Stimulated activated CD4-positive, alpha-beta T cell treated with anti-CD3 and anti-CD28 coated beads, Interleukin-1b, Interleukin-23, amount 100 ng/mL, for 4 hours (primary cell): Measurements from ENCODE around the gene MFF.
"Not testable (repeated sequence)": the region's sequence is repeated elsewhere in the genome, so short reads cannot be mapped to it uniquely, and the experiment has no call there.

ENCODE experiments used
- DNase-seq, 2 donors: peaks; one replicate each; pipeline ENCODE4 v3.0.0-alpha.2; 2020; ENCODE audit warnings: low read depth in 2 of 2

Gene MFF

DNA sequence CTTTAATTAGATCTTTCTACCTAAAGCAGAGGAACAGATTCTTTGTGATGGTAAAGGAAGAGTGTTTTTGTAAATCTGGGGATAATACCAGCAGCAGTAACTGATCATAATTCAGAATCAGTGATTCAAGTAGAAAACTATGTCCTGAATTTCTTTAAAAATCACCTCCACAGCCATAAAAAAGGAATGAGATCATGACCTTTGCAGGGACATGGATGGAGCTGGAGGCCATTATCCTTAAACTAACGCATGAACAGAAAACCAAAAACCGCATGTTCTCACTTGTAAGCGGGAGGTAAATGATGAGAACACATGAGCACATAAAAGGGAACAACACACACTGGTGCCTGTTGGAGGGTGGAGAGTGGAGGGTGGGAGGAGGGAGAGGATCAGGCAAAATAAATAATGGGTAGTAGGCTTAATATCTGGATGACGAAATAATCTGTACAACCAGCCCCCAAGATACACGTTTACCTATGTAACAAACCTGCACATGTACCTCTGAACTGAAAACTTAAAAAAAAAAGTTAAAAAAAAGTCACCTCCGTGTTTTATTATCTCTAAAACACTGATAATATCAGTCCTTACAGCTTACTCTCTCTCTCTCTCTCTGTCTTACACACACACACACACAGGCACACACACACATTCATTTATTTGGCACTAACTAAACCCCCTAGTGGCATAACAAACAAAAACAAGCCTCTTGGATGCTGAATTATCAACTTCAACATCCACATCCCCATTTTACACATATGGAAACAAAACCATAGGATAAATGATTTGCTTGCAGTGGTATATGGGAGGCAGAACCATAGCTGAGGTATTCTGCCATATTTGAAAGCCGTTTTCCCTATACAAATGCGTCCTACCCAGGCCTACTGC, 52.7 kb downstream of the MFF start:
- DNase-seq: no peak

DNA sequence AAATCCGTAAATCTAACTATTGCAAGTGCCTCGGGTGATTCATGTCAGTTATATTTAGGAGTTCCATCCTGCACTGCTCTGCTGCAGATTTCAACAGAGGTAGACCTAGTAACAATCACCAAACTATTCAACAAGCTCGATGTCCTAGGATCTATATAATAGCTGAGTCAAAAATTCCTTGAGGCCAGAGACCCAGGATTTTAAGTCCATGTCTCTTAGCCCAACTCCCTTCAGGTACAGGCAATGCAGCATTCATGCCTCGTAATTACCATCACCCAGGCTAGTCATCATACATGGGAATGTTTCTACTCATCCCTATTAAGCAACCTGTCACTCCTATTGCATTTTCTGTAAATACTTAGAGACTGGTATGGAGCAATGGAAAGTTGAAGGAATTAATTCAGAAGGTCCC, 53.3 kb downstream of the MFF start:
- no peak for DNase-seq

DNA sequence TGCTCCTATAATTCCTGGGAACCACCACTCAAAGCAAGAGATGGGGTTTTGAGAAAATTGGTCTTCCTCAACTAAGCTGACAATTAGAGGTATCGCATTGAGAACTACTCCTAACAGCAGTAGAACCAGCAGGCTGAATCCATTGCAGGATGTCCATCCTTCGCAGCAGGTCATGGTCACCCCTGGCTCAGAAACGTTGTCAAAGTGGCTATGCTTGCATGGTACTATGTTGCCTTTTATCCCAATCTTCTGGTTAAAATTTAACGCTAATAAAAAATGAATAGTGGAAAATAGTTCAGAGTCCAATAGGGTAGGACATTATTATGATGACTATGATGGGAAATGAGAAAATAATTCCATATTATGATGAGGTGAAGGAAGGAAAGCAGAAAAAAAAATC, 54.0 kb downstream of the MFF start, which contains the start of gene TM4SF20:
TM4SF20 (minus strand) TSS at position 212 of the 400 bp plus-strand sequence; CDS start at position 174, 38 bp downstream.
- no peak for DNase-seq

DNA sequence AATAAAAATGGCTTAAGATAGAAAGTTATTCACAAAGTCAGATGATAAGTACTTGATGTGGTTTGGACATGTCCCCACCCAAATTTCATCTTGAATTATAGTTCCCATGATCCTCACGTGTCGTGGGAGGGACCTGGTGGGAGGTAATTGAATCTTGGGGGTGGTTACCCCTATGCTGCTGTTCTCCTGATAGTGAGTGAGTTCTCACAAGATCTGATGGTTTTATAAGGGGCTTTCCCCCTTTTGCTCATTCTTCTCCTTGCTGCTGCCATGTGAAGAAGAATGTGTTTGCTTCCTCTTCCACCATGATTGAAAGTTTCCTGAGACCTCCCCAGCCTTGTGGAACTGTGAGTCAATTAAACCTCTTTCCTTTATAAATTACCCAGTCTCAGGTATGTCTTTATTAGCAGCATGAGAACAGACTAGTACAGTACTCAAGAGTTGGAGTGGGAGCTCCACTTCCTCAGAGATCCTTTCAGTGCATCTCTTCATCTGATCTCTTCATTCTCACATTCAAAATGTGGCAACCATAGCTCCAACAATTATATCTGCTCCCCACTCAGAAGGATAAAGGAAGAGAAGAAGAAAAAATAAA, 57.3 kb downstream of the MFF start:
- DNase-seq: peak in 1 of 2 donors; percentile 14

- DNase-seq: no peak
Observed at GRCh38 chr2:227383686-227384085, 58.6 kb downstream of the MFF start.

GRCh38 chr2:227386630-227387029, 61.6 kb downstream of the MFF start:
- no peak for DNase-seq

- DNase-seq: not testable (repeated sequence)
Observed at GRCh38 chr2:227387583-227387982, 62.5 kb downstream of the MFF start, which contains the start of gene SCYGR1. Gene SCYGR1, minus strand, starts transcription at chr2:227387949. Its CDS starts 0 bp downstream, at chr2:227387949.

DNA sequence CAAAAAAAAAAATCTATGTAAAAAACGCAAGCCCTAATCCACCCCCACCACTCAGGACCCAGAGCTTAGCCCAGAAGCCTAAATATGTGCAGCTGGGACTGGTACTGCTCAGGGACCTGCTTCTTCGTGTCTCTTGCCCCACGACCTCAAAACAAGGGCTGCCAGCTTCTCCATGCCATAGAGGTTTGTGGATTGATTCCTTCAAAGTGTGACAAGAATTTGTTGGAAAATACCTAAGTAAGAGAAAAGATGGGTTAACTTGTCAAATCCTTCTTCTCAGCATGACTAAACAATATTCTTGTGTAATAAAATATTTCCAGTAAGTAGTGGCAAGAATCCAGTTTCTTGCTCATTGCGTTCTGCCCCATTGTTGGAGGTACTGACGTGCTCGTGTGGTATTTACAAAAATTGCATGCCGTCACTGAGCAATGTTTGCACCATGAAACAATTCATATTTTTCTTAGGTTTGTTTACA, 63.5 kb downstream of the MFF start:
- no peak for DNase-seq

DNA sequence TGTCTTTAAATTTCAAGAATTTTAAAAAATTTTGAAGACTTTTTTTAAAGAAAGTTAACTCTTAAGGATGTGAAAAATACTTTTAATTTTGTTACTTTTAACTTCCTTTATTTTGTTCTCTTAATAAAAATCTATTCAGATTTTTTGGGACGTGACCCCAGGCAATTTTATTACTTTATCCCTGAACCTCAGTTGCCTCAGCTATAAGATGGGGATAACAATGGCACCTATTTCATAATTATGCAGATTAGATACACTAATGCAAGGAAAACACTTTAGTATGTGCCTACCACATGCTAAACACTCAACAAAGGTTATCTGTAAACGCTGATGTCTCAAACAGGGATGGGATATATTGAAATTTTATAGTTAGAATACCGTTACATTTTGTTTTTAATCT, 64.2 kb downstream of the MFF start:
- no peak for DNase-seq

- no peak for DNase-seq
Observed at GRCh38 chr2:227389661-227390060, 64.6 kb downstream of the MFF start.

- DNase-seq: no peak
Observed at GRCh38 chr2:227390468-227391256, 65.6 kb downstream of the MFF start.

- no peak for DNase-seq
Observed at GRCh38 chr2:227394401-227394800, 69.3 kb downstream of the MFF start.

DNA sequence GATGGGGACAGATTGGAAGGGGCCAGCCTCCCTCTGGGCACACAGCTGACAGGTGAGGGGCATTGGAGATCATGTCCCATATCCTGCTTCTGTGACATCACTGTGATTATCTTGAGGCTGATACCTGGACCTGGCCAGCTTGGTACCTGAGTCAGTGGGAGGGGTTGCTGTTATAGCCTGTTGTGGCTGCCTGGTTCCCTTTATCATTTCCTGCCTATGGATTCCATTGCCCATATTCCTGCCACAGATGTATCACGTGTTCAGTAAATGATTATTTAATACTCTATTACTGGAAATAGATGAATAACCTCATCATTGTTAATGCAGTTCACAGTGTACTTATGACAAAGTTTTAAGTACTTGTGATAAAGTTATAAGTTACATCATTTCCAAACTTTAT, 70.5 kb downstream of the MFF start:
- no peak for DNase-seq

DNA sequence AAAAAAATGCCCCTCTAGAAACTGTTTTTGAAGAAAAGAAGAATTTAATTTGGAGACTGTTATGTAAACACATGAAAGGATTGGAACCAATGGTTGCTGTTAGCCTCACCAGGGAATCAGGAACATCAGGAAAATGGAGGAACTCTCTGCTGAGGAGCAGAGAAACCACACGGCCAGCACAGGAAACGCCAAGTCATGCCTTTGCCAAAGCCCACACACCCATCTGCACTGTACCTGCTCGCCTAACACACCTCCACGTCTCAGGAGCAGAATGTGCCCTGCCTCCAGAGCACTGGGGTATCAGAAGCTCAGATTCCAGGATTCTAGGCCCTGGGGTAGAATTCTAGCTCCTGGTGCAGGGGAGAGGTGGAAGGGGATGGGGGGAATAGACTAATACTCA, 72.5 kb downstream of the MFF start:
- DNase-seq: no peak

DNA sequence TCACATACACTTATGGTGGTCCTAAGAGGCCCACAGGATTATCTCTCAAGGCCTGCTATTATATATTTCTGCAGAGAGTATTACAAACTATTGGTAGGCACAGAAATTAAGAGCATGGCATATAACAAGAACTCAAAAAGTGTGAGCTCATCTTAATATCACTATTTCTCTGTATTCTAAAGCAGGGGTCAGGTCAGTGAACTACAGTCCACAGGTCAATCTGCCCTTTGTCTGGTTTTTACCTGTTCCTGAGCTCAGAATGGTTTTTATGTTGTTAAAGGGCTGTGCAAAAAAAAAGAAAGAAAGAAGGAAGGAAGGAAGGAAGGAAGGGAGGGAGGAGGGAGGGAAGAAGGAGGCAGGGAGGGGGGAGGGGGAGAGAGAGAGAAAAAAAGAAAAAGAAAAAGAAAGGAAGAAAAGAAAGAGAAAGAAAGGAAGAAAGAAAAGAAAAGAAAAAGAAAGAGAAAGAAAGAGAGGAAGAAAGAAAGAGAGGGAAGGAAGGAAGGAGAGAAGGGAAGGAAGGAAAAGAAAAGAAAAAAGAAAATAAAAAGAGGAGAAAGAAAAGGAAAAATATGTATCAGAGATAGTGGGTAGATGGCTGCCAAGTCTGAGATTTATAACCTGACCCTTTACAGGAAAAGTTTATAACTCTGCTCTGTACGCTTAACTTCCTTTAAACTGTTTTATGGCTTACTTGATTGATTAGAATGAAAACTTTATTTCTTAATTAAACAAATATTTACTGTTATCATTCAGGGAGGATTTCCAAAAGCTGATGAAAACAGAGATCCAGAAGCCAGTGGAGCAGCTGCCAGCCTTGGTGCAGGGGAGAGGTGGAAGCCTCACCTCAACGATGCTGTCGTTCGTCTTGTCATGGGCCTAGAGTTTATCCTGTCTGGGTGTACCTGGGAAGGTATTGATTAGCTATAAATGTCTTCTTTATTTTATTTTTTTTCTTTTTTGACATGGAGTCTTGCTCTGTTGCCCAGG, 73.9 kb downstream of the MFF start:
- DNase-seq: no peak

GRCh38 chr2:227401550-227401949, 76.5 kb downstream of the MFF start:
- no peak for DNase-seq

- no peak for DNase-seq
Observed at GRCh38 chr2:227402321-227402720, 77.3 kb downstream of the MFF start.

GRCh38 chr2:227402959-227403358, 77.9 kb downstream of the MFF start:
- DNase-seq: no peak

DNA sequence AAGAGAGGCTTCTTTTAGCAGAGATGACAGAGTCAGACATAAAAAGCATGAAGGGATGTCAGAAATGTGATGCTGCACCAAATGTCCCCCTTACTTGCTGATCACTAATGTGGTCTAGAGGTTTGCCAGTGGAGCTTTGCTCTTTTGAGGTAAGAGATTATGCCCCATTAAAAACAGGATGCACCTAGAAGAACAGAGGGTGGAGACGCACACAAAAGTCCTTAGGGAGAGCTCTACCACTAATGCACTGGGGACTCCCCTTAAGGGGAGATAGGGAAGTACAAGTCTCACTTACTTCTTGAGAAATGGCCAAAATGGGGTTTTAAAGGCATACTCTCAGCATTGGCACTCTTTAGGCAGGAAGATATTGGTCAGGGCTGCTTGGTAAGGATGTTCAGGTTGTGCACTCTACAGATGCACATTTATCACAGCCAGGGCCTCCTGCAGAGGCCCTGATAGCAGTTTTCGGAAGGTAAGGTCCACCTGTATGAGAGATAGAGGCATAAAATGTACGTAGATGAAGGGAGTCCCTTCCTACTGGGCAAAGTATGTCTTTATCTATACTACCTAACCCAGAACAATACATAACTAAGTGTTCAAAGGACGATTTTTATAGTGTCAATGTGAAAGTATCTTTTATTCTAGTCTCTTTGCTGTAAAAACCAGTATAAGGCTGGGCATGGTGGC, 79.7 kb downstream of the MFF start:
- DNase-seq: no peak
